Measurements from ENCODE around the gene ADRA1B.

Gene ADRA1B

GRCh38 chr5:159897786-159898393 lies 18.4 kb upstream of the ADRA1B start:
- TF ChIP-seq MYC (IDR thresholded peaks at IDR 0.05; ENCODE audit: low read depth, low read length) (no peak), CTCF (IDR thresholded peaks at IDR 0.05; ENCODE audit: low read depth, low read length) (no peak), POLR2A (IDR thresholded peaks at IDR 0.05; ENCODE audit: extremely low read depth, insufficient read length) (no peak), MAX (IDR thresholded peaks at IDR 0.05; ENCODE audit: low read depth, low read length) (no peak)
- DNase-seq (ENCODE audit: low read depth) = no peak

GRCh38 chr5:159899067-159900049 lies 16.9 kb upstream of the ADRA1B start:
- H3K4me3 ChIP-seq (ENCODE audit: low read depth, low read length) = no peak overlapping the region
- no peak for TF ChIP-seq MAX (IDR thresholded peaks at IDR 0.05; ENCODE audit: low read depth, low read length)
- no peak for TF ChIP-seq POLR2A (IDR thresholded peaks at IDR 0.05; ENCODE audit: extremely low read depth, insufficient read length)
- TF ChIP-seq CTCF (IDR thresholded peaks at IDR 0.05; ENCODE audit: low read depth, low read length) = no peak
- no peak for TF ChIP-seq MYC (IDR thresholded peaks at IDR 0.05; ENCODE audit: low read depth, low read length)
- DNase-seq (ENCODE audit: low read depth) = no peak

More at GRCh38 chr5:159897786-159898393, 18.4 kb upstream of the ADRA1B start:
- H3K4me3 ChIP-seq (ENCODE audit: low read depth, low read length) = no peak overlapping the region

GRCh38 chr5:159901308-159901707 lies 15.0 kb upstream of the ADRA1B start:
- TF ChIP-seq CTCF (IDR thresholded peaks at IDR 0.05; ENCODE audit: low read depth, low read length) (no peak), POLR2A (IDR thresholded peaks at IDR 0.05; ENCODE audit: extremely low read depth, insufficient read length) (no peak), MAX (IDR thresholded peaks at IDR 0.05; ENCODE audit: low read depth, low read length) (no peak), MYC (IDR thresholded peaks at IDR 0.05; ENCODE audit: low read depth, low read length) (no peak)
- no peak overlapping the region for H3K4me3 ChIP-seq (ENCODE audit: low read depth, low read length)
- DNase-seq (ENCODE audit: low read depth) = no peak

- no peak for DNase-seq (ENCODE audit: low read depth)
- H3K4me3 ChIP-seq (ENCODE audit: low read depth, low read length) = no peak overlapping the region
- TF ChIP-seq POLR2A (IDR thresholded peaks at IDR 0.05; ENCODE audit: extremely low read depth, insufficient read length) (no peak), CTCF (IDR thresholded peaks at IDR 0.05; ENCODE audit: low read depth, low read length) (no peak), MYC (IDR thresholded peaks at IDR 0.05; ENCODE audit: low read depth, low read length) (no peak), MAX (IDR thresholded peaks at IDR 0.05; ENCODE audit: low read depth, low read length) (no peak)
Measured at GRCh38 chr5:159901772-159902171, 14.5 kb upstream of the ADRA1B start.

GRCh38 chr5:159902444-159903121 lies 13.7 kb upstream of the ADRA1B start:
- no peak for TF ChIP-seq CTCF (IDR thresholded peaks at IDR 0.05; ENCODE audit: low read depth, low read length)
- no peak for TF ChIP-seq MAX (IDR thresholded peaks at IDR 0.05; ENCODE audit: low read depth, low read length)
- TF ChIP-seq MYC (IDR thresholded peaks at IDR 0.05; ENCODE audit: low read depth, low read length) = no peak
- TF ChIP-seq POLR2A (IDR thresholded peaks at IDR 0.05; ENCODE audit: extremely low read depth, insufficient read length) = no peak
- H3K4me3 ChIP-seq (ENCODE audit: low read depth, low read length) = no peak overlapping the region
- DNase-seq (ENCODE audit: low read depth) = peak; percentile 34

Data from NB4 (cell line).